Heart left ventricle (tissue), 16 donors: ENCODE measurements around the gene TMEM220. TPM values are rescaled to one million over a fixed set of nuclear protein-coding genes. Genes with fewer than 3 reads are reported as not detected.

Experiments
- ATAC-seq, 4 donors: fragments of 200-7000 bp; cut with Tn5 transposase; one replicate each; pipeline ENCODE4 v1.9.1; 2020 to 2022; ENCODE audit warnings: moderate library complexity in 4 of 4, mild to moderate bottlenecking in 3 of 4, moderate number of reproducible peaks in 1 of 4
- DNase-seq, 5 donors: peaks; one replicate each; pipeline ENCODE4 v3.0.0-alpha.2; 2020
- H3K27ac ChIP-seq, 12 donors: fragments of 200-600 bp; sonication (generic) in 4 of 12; one replicate each; pipeline versions ENCODE4 v1.5.0 to v1.8.0; 2016 to 2022; ENCODE audit warnings: mild to moderate bottlenecking in 2 of 12
- H3K27me3 ChIP-seq, 9 donors: fragments of 200-600 bp; sonication (generic) in 2 of 9; one replicate each; pipeline versions ENCODE4 v1.5.1 to v1.8.0; 2016 to 2022; ENCODE audit warnings: mild to moderate bottlenecking in 3 of 9
- H3K36me3 ChIP-seq, 9 donors: fragments of 200-600 bp; sonication (generic) in 2 of 9; one replicate each; pipeline versions ENCODE4 v1.5.0 to v1.8.0; 2018 to 2022; ENCODE audit warnings: mild to moderate bottlenecking in 2 of 9
- H3K4me1 ChIP-seq, 12 donors: fragments of 200-600 bp; sonication (generic) in 4 of 12; one replicate each; pipeline versions ENCODE4 v1.5.0 to v1.8.0; 2016 to 2022; ENCODE audit warnings: mild to moderate bottlenecking in 3 of 12
- H3K4me3 ChIP-seq, 12 donors: fragments of 200-600 bp; sonication (generic) in 4 of 12; one replicate each; pipeline versions ENCODE4 v1.5.0 to v1.8.0; 2017 to 2022; ENCODE audit warnings: mild to moderate bottlenecking in 9 of 12, moderate library complexity in 4 of 12
- H3K9me3 ChIP-seq, 12 donors: fragments of 200-600 bp; sonication (generic) in 4 of 12; one replicate each; pipeline versions ENCODE4 v1.5.0 to v1.8.0; 2016 to 2022; ENCODE audit warnings: mild to moderate bottlenecking in 1 of 12
- CTCF ChIP-seq, 12 donors: fragments of 200-600 bp; sonication (generic) in 4 of 12; IDR thresholded peaks; one replicate each; pipeline versions ENCODE4 v1.5.0 to v1.8.0; 2018 to 2022; ENCODE audit warnings: antibody characterized with exemption in 12 of 12, mild to moderate bottlenecking in 5 of 12
- POLR2A ChIP-seq, 2 donors: fragments of 450-650 bp; IDR thresholded peaks; one replicate each; pipeline ENCODE4 v1.6.1; 2017; ENCODE audit warnings: antibody characterized with exemption in 2 of 2, mild to moderate bottlenecking in 2 of 2, moderate library complexity in 2 of 2
- WGBS, 4 donors: extraction: QIAGEN DNeasy Blood & Tissue Kit in 2 of 4; methylation state at CpG; one replicate each; pipeline versions ENCODE4 v1.1.5 to v1.1.7; 2013 to 2018; 5-methylcytosine and 5-hydroxymethylcytosine counted together
- intact Hi-C, 10 donors: fragments of 100-400 bp; cut with DNase I; formaldehyde crosslinking; loops; one replicate each; pipeline versions ENCODE4 v1.11.1 to v1.14.2; 2022
- polyA plus RNA-seq, 2 donors: library from polyadenylated mRNA; stranded (reverse); fragments of 200-250 nt; gene quantifications; one replicate each; pipeline ENCODE4 v1.2.3, GENCODE V29; 2013
- total RNA-seq, 9 donors: library from RNA; depleted of rRNA in 2 of 9; stranded (reverse); fragments of >200 nt in 2 of 9; fragmentation: NEBNext Ultra II Directional in 3 of 9; extraction: Animal tissue kit (Norgen Biotek cat#: 25700) in 3 of 9; gene quantifications; one replicate each; pipeline versions ENCODE4 v1.1.0 to v1.2.4, GENCODE V29; 2016 to 2023
- donor health status: ischemic (EF 13 %, LVEDD 7.1; RV severe dilation, severe dysfunction).
- donor health status: healthy with polysubstance abuse.
- donor health status: DM: no; HTN: yes; CAD: no.
- donor health status: DM: no; HTN: no; CAD: no.
- donor health status: ischemic (EF 25% LVEDD 6.9; RV normal size, moderate dysfunction).
- donor health status: ischemic (EF 25% LVEDD 5.7; RV mildly dilated, moderate dysfunction).
- donor health status: healthy.
- donor health status: DM: yes; HTN: yes; CAD: no.
- donor health status: ischemic (EF 35%, LVEDD 5.7; RV mildly dilated, moderate dysfunction).
- donor health status: nonischemic (EF 11% LVEDD 7.7; RV severe dilation, severe dysfunction).
- donor health status: DM: yes; HTN: yes; CAD: no.
- donor health status: PGD.
- donor health status: ischemic (EF 29% LVEDD 5.4; RV normal size, mild dysfunction).
- donor health status: nonischemic (EF 23%, LVEDD 6.1; RV moderate dilation, normal function).

Gene TMEM220
- total and polyA plus RNA-seq, 11 donors: 3.2 to 13.9 (median 6.3) TPM

DNA sequence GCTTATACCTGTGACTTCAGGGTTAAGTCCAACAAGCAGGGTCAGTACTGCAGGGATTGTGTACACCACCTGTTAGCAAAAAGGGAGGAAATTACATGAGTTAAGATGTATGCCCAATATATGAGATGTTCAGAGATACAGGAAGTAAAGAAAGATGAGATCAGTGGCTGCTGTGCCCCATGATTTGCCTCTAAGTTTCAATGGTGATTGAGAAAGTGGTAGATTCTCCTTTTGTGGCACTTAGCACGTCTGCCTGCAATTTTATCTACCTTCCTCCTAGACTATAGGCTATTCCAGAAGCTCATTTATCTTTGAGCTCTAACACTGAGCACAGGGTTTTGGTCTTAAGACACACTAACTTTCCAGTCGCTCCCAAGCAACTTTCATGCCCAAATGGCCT is 3.6 kb downstream of the TMEM220 start:
- H3K27me3 ChIP-seq: no peaks in the 10 kb centered on the region
- TF ChIP-seq POLR2A (IDR thresholded peaks at IDR 0.05): no peak
- no peak for TF ChIP-seq CTCF (IDR thresholded peaks at IDR 0.05)
- H3K27ac ChIP-seq: no peak overlapping the region
- 65 to 78% (median 68%) methylated on average over 2 of the region's 2 CpGs for WGBS, 4 donors
- peaks cover 0 to 11% (median 4%) of the 10 kb centered on the region in 12 donors for H3K4me1 ChIP-seq
- DNase-seq (no peak), ATAC-seq (no peak)
- no peaks in the 10 kb centered on the region for H3K9me3 ChIP-seq
- H3K36me3 ChIP-seq: peaks cover 0 to 48% (median 19%) of the 10 kb centered on the region in 9 donors
- H3K4me3 ChIP-seq: no peak overlapping the region
- intact Hi-C loops: no loop called here

DNA sequence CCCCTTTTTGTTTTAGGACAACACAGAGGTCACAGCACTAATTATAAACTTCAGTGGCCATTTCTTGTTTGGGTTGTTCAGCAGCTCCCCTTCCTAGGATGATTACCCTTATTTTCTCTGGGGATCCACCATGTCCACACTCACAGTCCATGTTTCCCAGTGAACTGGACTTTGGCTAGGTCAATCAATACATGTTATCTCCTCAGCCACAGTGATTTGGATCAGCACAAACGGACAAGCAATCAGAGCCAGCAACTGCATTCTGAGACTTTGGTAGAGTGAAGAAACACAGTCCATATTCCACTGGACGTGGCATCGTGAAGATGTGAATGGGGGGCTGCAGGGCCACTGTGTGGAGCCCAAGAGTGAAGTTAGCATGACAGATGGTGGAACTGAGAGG is 4.6 kb downstream of the TMEM220 start:
- no peak overlapping the region for H3K4me3 ChIP-seq
- H3K27me3 ChIP-seq: no peaks in the 10 kb centered on the region
- no peak overlapping the region for H3K27ac ChIP-seq
- 84 to 93% (median 89%) methylated on average over 3 of the region's 3 CpGs for WGBS, 4 donors
- DNase-seq (no peak), ATAC-seq (no peak)
- intact Hi-C loops: no loop called here
- peaks cover 0 to 6% (median 1%) of the 10 kb centered on the region in 12 donors for H3K4me1 ChIP-seq
- H3K9me3 ChIP-seq: no peaks in the 10 kb centered on the region
- peaks cover 0 to 57% (median 22%) of the 10 kb centered on the region in 9 donors for H3K36me3 ChIP-seq
- TF ChIP-seq POLR2A (IDR thresholded peaks at IDR 0.05): no peak
- no peak for TF ChIP-seq CTCF (IDR thresholded peaks at IDR 0.05)

GRCh38 chr17:10724546-10725195 is 5.2 kb downstream of the TMEM220 start:
- H3K4me3 ChIP-seq: no peak overlapping the region
- H3K9me3 ChIP-seq: no peaks in the 10 kb centered on the region
- no peaks in the 10 kb centered on the region for H3K27me3 ChIP-seq
- DNase-seq: no peak
- no peak for TF ChIP-seq POLR2A (IDR thresholded peaks at IDR 0.05)
- no peak for TF ChIP-seq CTCF (IDR thresholded peaks at IDR 0.05)
- peaks cover 0 to 62% (median 22%) of the 10 kb centered on the region in 9 donors for H3K36me3 ChIP-seq
- intact Hi-C loops: no loop called here
- H3K27ac ChIP-seq: no peak overlapping the region
- 86 to 89% (median 88%) methylated on average over 11 of the region's 11 CpGs for WGBS, 4 donors
- peaks cover 0 to 6% (median 0%) of the 10 kb centered on the region in 12 donors for H3K4me1 ChIP-seq
- no peak for ATAC-seq

DNA sequence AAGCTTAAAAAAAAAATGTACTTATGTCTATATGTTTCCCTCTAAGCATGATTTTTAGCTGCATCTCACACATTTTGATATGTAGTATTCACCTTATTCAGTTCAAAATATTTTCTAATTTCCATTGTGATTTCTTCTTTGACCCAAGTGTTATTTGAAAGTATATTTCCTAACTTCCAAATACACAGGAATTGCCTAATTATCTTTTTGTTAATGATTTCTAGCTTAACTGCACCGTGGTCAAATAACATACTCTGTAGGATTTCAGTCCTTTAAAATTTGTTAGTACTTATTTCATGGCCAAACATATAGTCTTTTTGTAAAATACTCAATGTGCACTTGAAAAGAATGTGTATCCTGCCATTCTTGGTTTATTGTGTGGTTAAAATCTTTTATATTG is 11.3 kb downstream of the TMEM220 start:
- intact Hi-C loops: no loop called here
- WGBS, 4 donors: 48 to 95% (median 53%) methylated on average over 1 of the region's 1 CpG
- TF ChIP-seq POLR2A (IDR thresholded peaks at IDR 0.05) (no peak), CTCF (IDR thresholded peaks at IDR 0.05) (no peak)
- Histone ChIP-seq H3K27ac (no peak overlapping the region), H3K4me3 (no peak overlapping the region), H3K27me3 (no peaks in the 10 kb centered on the region), H3K9me3 (no peaks in the 10 kb centered on the region), H3K36me3 (peaks cover 0 to 71% (median 10%) of the 10 kb centered on the region in 9 donors), H3K4me1 (no peaks in the 10 kb centered on the region)
- DNase-seq: no peak
- no peak for ATAC-seq
